Measurements from ENCODE around the gene GPR42.
"Not testable (repeated sequence)": the region's sequence is repeated elsewhere in the genome, so short reads cannot be mapped to it uniquely, and the experiment has no call there.

GPR42 gene

GRCh38 chr19:35355791-35356460, 14.9 kb upstream of the GPR42 start:
- no peak for DNase-seq (ENCODE audit: low read depth)
- TF ChIP-seq CTCF (IDR thresholded peaks at IDR 0.05; ENCODE audit: control insufficient read depth, insufficient read depth, low read depth, low read length, missing control alignments) = no peak
- H3K4me3 ChIP-seq (ENCODE audit: control insufficient read depth, low read depth, low read length) = no peak overlapping the region

GRCh38 chr19:35357867-35358573, 12.8 kb upstream of the GPR42 start, which contains the start of gene FFAR3:
FFAR3 (plus strand) TSS chr19:35358460; CDS start chr19:35358891, 431 bp downstream.
- H3K4me3 ChIP-seq (ENCODE audit: control insufficient read depth, low read depth, low read length) = no peak within 1 kb of the TSS
- no peak for TF ChIP-seq CTCF (IDR thresholded peaks at IDR 0.05; ENCODE audit: control insufficient read depth, insufficient read depth, low read depth, low read length, missing control alignments)
- DNase-seq (ENCODE audit: low read depth) = no peak

GRCh38 chr19:35358834-35359233, 12.0 kb upstream of the GPR42 start:
- not testable (repeated sequence) for H3K4me3 ChIP-seq (ENCODE audit: control insufficient read depth, low read depth, low read length); DNase-seq (ENCODE audit: low read depth)

- H3K4me3 ChIP-seq (ENCODE audit: control insufficient read depth, low read depth, low read length); DNase-seq (ENCODE audit: low read depth): not testable (repeated sequence)
Measured at GRCh38 chr19:35359395-35359794, 11.5 kb upstream of the GPR42 start.

- DNase-seq (ENCODE audit: low read depth); H3K4me3 ChIP-seq (ENCODE audit: control insufficient read depth, low read depth, low read length): not testable (repeated sequence)
Measured at GRCh38 chr19:35360081-35360480, 10.8 kb upstream of the GPR42 start.

- no peak for DNase-seq (ENCODE audit: low read depth)
- TF ChIP-seq CTCF (IDR thresholded peaks at IDR 0.05; ENCODE audit: control insufficient read depth, insufficient read depth, low read depth, low read length, missing control alignments) = no peak
- no peak overlapping the region for H3K4me3 ChIP-seq (ENCODE audit: control insufficient read depth, low read depth, low read length)
Measured at GRCh38 chr19:35360880-35361420, 9.9 kb upstream of the GPR42 start.

GRCh38 chr19:35362261-35363000, 8.4 kb upstream of the GPR42 start:
- no peak for DNase-seq (ENCODE audit: low read depth)
- TF ChIP-seq CTCF (IDR thresholded peaks at IDR 0.05; ENCODE audit: control insufficient read depth, insufficient read depth, low read depth, low read length, missing control alignments) = no peak
- H3K4me3 ChIP-seq (ENCODE audit: control insufficient read depth, low read depth, low read length) = no peak overlapping the region

- no peak for TF ChIP-seq CTCF (IDR thresholded peaks at IDR 0.05; ENCODE audit: control insufficient read depth, insufficient read depth, low read depth, low read length, missing control alignments)
- H3K4me3 ChIP-seq (ENCODE audit: control insufficient read depth, low read depth, low read length) = no peak overlapping the region
- no peak for DNase-seq (ENCODE audit: low read depth)
Measured at GRCh38 chr19:35363001-35363590, 7.8 kb upstream of the GPR42 start.
